HG02852 (cell line): ENCODE results near the gene TDRD9.

Experiments
- ATAC-seq: cut with Tn5 transposase; IDR thresholded peaks from one replicate; pipeline ENCODE4 v1.9.1; 2021; ENCODE audit warnings: mild to moderate bottlenecking, moderate library complexity; ENCODE audit not compliant: unreplicated experiment

Gene TDRD9

DNA sequence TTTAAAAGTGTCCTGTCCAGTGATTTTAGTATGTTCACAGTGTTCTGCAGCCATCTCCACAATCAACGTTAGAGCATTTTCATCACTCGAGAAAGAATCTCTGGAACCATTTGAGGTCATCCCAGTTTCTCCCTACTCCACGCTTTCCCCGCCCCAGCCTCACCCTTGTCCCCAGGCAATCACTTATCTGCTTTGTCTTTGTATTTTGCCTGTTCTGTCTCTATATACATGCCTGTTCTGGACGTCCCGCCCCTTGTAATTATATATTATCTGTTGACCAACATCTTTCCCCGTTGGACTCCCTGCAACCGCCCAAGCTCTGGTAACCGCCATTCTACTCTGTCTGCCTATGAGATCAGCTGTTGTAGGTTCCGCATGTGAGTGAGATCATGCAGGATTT lies 135.7 kb downstream of the TDRD9 start:
- no peak for ATAC-seq

DNA sequence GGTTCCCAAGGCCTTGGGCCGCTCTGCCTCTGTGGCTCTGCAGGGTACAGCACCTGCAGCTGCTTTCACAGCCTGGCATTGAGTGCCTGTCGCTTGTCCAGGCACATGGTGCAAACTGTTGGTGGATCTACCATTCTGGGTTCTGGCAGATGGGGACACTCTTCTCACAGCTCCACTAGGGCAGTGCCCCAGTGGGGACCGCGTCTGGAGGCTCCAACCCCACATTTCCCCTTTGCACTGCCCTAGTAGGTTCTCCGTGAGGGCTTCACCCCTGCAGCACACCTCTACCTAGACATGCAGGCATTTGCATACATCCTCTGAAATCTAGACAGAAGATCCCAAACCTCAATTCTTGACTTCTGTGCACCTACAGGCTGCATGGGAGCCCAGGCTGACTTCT lies 138.0 kb downstream of the TDRD9 start:
- no peak for ATAC-seq

- no peak for ATAC-seq
Measured at GRCh38 chr14:104066719-104067295, 138.6 kb downstream of the TDRD9 start.

DNA sequence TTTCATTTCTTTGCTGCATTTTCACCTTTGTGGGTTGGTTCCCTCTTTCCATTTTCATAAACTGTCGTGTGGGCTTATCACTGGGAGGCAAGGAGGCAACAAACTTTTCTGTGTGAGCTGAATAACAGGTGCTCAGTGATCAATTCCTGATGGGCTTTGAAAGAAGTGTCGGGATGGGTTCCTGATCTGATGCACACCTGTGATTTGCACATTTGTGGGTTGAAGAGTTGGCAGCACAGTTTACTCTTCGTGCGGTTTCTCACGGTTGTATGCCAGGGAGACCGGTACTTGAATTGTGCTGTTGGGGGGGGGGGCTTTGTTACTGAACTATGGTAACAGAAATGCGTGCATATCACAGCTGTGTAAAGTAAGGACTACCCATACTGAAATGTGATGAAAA lies 141.3 kb downstream of the TDRD9 start:
- no peak for ATAC-seq

- no peak for ATAC-seq
Measured at GRCh38 chr14:104072586-104072985, 144.3 kb downstream of the TDRD9 start.

GRCh38 chr14:104073764-104074163 lies 145.5 kb downstream of the TDRD9 start:
- no peak for ATAC-seq

DNA sequence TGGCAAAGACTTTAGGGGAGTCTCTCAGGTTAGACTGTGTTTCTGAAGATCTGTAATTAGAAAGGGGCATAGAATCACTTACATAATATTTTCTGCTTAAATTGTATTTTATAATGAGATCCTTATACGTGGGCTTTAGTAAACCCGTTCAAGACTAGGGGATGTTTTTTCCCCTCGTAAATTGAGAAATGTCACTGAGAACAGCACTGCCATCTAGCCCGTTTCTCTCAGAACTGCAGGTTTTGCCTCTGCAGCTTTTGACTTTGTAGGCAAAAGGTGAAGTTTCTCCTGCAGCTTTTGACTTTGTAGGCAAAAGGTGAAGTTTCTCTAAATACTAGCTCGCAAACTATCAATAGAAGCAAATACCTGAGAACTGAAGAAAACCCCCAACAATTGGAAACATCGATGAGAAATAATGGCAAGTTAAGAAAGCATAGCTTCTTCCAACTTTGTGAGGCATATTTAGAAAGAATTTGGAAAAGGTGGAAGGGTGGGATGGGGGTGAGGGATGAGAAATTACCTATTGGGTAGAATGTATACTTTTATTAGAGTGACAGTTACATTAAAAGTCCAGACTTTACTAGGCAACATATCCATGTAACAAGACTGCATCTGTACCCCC lies 147.4 kb downstream of the TDRD9 start:
- no peak for ATAC-seq

DNA sequence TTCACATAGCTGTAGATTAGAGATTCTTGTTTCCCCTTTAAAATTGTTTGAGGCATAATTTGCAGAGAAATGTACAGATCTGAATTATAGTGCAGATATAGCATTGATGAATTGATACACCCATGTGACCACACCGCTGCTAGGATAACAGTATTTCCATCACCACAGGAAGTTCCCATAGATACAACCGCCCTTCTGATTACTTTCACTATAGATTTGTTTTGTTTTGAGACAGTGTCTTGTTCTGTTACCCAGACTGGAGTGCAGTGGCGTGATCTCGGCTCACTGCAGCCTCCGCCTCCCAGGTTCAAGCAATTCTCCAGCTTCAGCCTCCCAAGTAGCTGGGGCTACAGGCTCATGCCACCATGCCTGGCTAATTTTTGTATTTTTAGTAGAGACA lies 148.5 kb downstream of the TDRD9 start:
- no peak for ATAC-seq

GRCh38 chr14:104078031-104078455 lies 149.8 kb downstream of the TDRD9 start:
- peak; percentile 66 for ATAC-seq

DNA sequence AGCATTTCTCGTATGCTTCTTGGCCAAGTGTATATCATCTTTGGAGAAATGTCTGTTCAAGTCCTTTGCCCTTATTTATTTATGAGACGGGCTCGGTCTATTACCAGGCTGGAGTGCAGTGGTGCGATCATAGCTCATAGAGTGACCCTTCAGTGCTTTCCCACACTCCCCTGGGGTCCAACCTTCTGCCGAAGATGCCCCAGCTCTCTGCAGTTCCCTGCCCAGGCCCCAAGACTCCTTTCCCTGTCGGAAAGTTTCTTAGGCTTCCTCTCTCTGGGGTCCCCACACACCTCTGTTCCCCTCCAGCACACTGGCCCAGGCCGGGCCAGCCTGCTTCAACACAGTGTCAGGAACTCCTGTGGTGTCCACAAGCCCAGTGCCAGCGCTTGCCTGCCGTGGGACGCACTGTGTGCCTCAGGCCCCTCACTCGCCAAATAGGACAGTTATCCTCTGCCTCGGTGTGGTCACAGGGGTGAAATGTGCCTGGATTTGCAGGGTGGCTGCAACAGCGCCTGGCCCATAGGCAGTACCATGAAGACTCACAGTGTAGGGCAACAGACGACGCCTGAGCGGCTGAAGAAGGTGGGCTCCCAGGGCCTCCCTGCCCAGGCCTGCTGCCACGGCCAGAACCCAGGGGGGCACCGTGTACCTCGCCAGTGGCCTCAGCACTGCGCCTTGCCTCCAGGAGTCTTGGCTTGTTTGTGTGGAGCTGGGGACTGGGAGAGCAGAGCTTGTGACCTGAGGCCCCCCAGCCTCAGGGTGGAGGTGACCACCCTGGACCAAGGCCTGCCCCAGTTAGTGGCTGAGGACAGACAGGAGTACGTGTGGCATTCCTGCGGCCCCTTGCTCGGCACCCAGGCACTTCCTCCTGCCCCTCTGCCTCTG lies 152.4 kb downstream of the TDRD9 start:
- ATAC-seq, result no peak

DNA sequence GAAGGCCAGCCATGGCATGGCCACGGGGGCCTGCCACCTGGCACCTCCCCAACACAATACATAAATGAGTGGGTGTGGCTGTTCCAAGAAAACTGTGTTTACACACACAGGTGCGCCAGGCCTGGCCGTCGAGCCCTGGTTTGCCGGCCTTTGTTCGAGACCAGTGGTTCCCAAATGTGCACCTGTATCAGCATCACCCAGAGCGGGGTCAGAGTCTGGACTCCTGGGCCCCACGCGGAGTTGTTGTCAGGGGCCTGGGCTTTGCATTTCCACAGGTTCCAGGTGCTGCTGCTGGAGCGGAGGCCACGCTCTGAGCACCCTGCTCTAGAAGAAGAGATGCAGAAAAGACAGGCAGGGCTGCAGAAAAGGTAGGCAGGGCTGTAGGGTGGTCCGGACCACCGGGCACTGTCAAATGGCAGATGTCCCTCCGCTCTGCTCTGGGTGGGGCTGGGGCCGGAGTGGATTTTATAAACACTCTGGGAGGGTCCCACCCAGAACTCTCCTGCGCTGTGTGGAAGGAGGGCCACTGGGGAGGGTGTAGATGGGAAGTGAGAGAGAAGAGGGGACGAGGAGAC lies 153.1 kb downstream of the TDRD9 start:
- no peak for ATAC-seq

- ATAC-seq, result no peak
Measured at GRCh38 chr14:104081951-104082464, 153.8 kb downstream of the TDRD9 start.

GRCh38 chr14:104082807-104083206 lies 154.6 kb downstream of the TDRD9 start:
- ATAC-seq, result no peak

GRCh38 chr14:104084251-104085002 lies 156.2 kb downstream of the TDRD9 start:
- no peak for ATAC-seq

DNA sequence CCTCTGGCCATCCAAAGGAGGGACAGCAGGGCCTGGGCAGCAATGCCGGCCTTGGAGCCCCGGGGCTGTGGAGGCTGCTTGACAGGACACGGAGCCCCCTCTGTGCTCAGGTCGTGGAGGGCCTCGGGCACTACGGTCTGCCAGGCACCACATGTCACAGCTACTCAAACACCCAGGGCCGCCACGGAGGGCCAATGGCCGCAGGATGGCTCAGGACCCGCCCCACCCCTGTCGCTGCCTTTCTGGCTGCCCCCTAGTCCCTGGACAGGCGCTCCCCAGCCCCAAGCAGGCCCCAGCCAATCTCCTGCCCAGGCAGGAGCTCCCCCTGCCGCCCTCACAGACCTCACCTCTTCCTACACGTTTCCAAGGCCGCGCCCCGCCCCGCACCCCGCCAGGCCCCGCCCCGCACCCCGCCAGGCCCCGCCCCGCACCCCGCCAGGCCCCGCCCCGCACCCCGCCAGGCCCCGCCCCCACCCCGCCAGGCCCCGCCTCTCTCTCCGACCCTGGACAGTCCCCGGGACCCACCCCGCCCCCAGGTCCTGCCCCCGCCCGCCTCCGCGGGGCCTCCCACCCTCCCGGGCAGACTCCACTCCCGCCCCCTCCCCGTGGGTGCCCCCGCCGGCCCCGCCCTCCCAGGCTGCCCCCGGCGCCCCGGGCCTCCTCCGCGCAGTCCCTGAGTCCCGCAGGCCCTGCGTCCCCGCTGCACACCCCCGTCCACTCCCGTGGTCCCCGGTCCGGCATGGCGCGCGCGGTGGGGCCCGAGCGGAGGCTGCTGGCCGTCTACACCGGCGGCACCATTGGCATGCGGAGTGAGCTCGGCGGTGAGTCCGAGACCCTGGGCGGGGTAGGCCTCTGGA lies 157.0 kb downstream of the TDRD9 start, which contains the start of gene ASPG:
Gene ASPG (plus strand): TSS at position 669 of the 857 bp plus-strand sequence. CDS start 71 bp downstream, at position 740.
- no peak for ATAC-seq

DNA sequence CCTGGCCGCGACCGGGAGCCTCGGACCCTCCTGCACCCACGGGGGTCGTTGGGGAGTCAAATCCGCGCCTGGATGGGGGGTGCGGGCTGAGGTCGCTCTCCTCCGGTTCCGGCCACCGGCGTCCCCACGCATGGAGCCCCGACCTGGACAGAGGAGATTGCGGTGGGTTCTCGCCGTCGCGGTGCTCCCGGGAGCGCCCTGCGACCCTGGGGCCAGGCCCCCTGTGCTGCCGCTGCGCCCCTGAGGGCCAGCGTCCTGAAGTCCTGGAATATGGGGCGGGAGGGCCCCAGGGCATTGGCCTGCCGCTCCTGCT lies 157.6 kb downstream of the TDRD9 start:
- ATAC-seq, result no peak

DNA sequence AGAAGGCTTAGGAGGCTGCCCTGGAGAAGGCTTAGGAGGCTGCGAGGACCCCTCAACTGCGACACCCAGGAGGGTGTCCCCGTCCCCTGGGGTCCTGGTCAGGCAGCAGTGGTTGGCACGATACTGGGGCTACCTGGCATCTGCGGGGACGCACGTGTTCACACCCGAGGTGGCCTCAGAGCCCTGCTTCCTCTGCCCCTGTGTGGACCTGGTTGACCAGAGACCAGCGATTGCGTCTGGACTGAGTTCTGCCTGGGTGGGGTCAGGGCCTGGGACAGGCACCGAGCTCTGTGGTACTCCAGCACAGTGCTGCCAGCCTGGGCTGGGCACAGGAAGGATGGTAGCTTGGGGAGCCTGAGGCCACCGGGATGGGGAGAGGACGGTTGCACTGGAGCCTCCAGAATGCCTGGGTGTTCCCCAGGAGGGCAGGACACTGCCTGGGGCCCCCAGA lies 158.0 kb downstream of the TDRD9 start:
- ATAC-seq, result no peak

DNA sequence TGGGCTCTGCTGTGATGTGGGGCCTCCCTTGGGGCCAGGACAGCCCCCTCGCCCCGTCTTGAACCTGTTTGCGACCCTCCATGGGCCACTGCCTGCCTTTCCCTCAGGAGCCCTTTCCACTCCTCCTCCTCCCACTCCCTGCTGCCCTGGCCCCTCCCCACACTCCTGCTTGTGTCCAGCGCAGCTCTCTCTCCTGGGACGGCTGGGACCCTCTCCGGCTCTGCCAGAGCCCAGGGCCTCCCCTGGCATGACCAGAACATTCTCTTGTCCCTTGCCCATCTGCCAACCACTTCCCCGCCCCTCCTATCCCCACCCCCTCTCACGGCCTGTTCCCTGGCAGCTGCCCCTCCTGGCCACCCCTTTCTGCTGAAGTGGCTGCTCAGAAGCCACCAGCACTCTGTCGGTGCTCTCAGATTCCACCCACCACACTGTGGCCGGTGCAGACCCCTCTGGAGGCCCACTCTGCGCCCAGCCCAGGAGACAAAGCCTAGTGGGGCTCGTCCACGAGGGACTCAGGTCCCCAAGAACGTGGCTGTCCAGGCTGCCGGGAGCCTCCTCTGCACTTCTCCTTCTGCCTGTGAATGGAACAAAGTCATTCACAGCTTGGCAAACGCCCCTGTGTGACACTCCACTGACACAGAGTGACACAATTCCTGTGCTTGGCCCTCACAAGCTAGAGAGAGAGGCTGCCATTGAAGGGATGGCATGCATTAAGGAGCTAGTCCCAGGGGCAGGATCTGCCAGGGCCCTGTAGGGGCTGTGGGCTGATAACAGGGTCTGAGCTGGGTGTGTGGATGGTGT lies 158.6 kb downstream of the TDRD9 start:
- no peak for ATAC-seq

GRCh38 chr14:104087505-104087904 lies 159.2 kb downstream of the TDRD9 start:
- ATAC-seq, result no peak
